Central memory CD8-positive, alpha-beta T cell (primary cell): Measurements from ENCODE around the gene CCDC192.
A peak's percentile ranks its signal among the peaks of the same experiment; 100 is the strongest.

Experiments
- ATAC-seq: fragments of 150-1000 bp; cut with Tn5 transposase; replicated peaks from 2 replicates; pipeline ENCODE4 v1.10.0; 2022; ENCODE audit warnings: mild to moderate bottlenecking, moderate FRiP score, moderate number of reproducible peaks; ENCODE audit not compliant: poor library complexity, severe bottlenecking; ENCODE audit errors: extremely low read depth
- DNase-seq, 2 donors: peaks; one replicate each; pipeline ENCODE4 v3.0.0; 2021; ENCODE audit warnings: low spot score in 2 of 2
- H3K27ac Mint-ChIP-seq: one replicate; pipeline ENCODE4 v1.8.0; 2022; ENCODE audit warnings: low read depth, mild to moderate bottlenecking, moderate library complexity, mixed read lengths
- H3K27me3 Mint-ChIP-seq: one replicate; pipeline ENCODE4 v1.8.0; 2022; ENCODE audit warnings: mixed read lengths
- H3K36me3 Mint-ChIP-seq: one replicate; pipeline ENCODE4 v1.8.0; 2022; ENCODE audit warnings: mild to moderate bottlenecking, moderate library complexity, mixed read lengths; ENCODE audit not compliant: insufficient read depth
- H3K4me1 Mint-ChIP-seq: one replicate; pipeline ENCODE4 v1.8.0; 2022; ENCODE audit warnings: mixed read lengths
- H3K4me3 Mint-ChIP-seq: one replicate; pipeline ENCODE4 v1.8.0; 2022; ENCODE audit warnings: mild to moderate bottlenecking, moderate library complexity, mixed read lengths
- H3K9me3 Mint-ChIP-seq: one replicate; pipeline ENCODE4 v1.8.0; 2022; ENCODE audit warnings: mixed read lengths

Gene CCDC192

GRCh38 chr5:127934791-127935256 lies 231.6 kb downstream of the CCDC192 start:
- Mint-ChIP-seq H3K9me3 (no peaks in the 10 kb centered on the region), H3K27me3 (no peaks in the 10 kb centered on the region), H3K27ac (no peak overlapping the region), H3K4me3 (no peak overlapping the region), H3K36me3 (no peaks in the 10 kb centered on the region), H3K4me1 (peaks cover 9% of the 10 kb centered on the region)
- DNase-seq (no peak), ATAC-seq (no peak)

DNA sequence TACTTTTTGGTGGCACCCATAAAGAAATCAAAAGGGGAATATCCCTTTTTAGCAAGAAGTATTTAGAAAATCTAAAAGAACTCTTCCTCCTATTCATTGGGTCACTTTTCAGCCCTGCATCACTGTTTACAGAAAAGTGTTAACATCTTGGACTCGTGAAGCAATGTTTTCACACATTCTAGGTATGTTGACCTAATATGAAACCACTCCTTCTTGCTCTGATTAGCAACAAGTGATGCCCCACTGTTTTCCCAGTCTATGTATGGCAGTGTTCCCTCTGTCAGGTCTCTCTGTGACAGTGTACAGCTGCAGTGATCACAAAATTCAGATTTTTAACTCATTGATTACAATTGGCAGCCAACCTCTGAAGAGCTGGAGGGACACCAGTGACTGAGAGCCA lies 232.2 kb downstream of the CCDC192 start:
- Mint-ChIP-seq H3K27ac (no peak overlapping the region), H3K27me3 (no peaks in the 10 kb centered on the region), H3K4me1 (peaks cover 9% of the 10 kb centered on the region), H3K9me3 (no peaks in the 10 kb centered on the region), H3K36me3 (no peaks in the 10 kb centered on the region), H3K4me3 (no peak overlapping the region)
- no peak for ATAC-seq
- no peak for DNase-seq

DNA sequence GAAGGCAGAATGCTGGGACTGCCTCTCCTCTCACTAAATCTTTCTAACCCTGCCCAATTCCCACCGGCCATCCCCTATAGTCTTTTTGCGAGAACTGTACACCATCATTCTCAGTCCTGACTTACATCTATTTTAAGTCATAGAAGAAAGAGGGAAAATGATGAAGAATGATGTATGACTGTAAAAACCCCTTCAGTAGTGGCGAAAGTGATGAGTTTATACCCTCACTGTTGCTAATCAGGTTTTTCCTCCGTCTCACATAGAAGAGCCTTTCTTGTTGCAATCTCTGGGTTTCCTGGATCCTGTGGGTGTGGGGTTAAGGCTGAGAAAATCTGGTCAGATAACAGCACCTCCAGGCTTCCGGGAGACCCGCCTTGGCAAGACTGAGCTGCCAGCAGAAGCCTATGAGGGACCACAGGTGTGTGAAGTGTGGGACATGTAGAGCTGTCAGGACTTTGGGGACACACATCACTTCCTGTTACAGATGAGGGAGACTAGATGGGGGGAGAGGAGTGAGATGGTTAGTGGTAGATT lies 233.3 kb downstream of the CCDC192 start:
- Mint-ChIP-seq H3K9me3 (no peaks in the 10 kb centered on the region), H3K4me3 (peak overlapping the region; percentile 36), H3K36me3 (no peaks in the 10 kb centered on the region), H3K27ac (peak overlapping the region; percentile 77), H3K4me1 (peaks cover 9% of the 10 kb centered on the region), H3K27me3 (no peaks in the 10 kb centered on the region)
- DNase-seq (peak in 1 of 2 donors; percentile 40), ATAC-seq (peak; percentile 88)

- Mint-ChIP-seq H3K4me3 (no peak overlapping the region), H3K36me3 (no peaks in the 10 kb centered on the region), H3K9me3 (no peaks in the 10 kb centered on the region), H3K27me3 (no peaks in the 10 kb centered on the region), H3K27ac (no peak overlapping the region), H3K4me1 (peaks cover 9% of the 10 kb centered on the region)
- ATAC-seq, result no peak
- no peak for DNase-seq
These were observed 235.6 kb downstream of the CCDC192 start for GRCh38 chr5:127938746-127939145.

DNA sequence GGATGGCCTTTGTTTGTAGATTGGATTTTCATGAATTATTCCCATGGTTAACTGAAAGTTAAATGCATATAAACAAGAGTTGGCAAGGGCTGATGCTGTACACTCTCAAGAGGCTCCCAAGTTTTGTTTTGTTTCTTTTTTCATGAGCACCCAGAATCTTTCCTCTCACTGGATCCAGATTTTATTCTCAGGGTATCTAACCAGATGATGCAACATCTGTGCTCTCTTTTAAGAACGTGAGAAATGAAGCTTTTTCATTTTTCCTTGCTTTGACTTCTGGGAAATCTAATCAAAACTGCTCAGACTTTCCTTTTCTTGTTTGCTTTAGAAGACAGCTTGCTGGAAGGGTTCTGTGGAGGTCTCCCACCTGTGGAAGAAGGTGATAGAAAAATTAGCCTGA lies 237.7 kb downstream of the CCDC192 start:
- H3K36me3 Mint-ChIP-seq, result no peaks in the 10 kb centered on the region

GRCh38 chr5:127941646-127942045 lies 238.5 kb downstream of the CCDC192 start:
- Mint-ChIP-seq H3K4me3 (no peak overlapping the region), H3K27ac (no peak overlapping the region), H3K4me1 (peaks cover 3% of the 10 kb centered on the region), H3K27me3 (no peaks in the 10 kb centered on the region), H3K9me3 (no peaks in the 10 kb centered on the region), H3K36me3 (no peaks in the 10 kb centered on the region)
- ATAC-seq (no peak), DNase-seq (no peak)

More for the DNA sequence above, 237.7 kb downstream of the CCDC192 start:
- Mint-ChIP-seq H3K4me1 (peaks cover 9% of the 10 kb centered on the region), H3K27ac (no peak overlapping the region), H3K27me3 (no peaks in the 10 kb centered on the region), H3K4me3 (no peak overlapping the region), H3K9me3 (no peaks in the 10 kb centered on the region)
- ATAC-seq (no peak), DNase-seq (no peak)

- Mint-ChIP-seq H3K27ac (no peak overlapping the region), H3K27me3 (no peaks in the 10 kb centered on the region), H3K4me1 (no peaks in the 10 kb centered on the region), H3K36me3 (no peaks in the 10 kb centered on the region), H3K9me3 (no peaks in the 10 kb centered on the region), H3K4me3 (no peak overlapping the region)
- DNase-seq (no peak), ATAC-seq (no peak)
These were observed 239.3 kb downstream of the CCDC192 start for GRCh38 chr5:127942246-127943060.

- no peaks in the 10 kb centered on the region for H3K27me3 Mint-ChIP-seq
These were observed 239.8 kb downstream of the CCDC192 start for GRCh38 chr5:127943061-127943371.

GRCh38 chr5:127944125-127944524 lies 240.9 kb downstream of the CCDC192 start:
- H3K36me3 Mint-ChIP-seq, result no peaks in the 10 kb centered on the region
- H3K27ac Mint-ChIP-seq, result no peak overlapping the region
- H3K4me3 Mint-ChIP-seq, result no peak overlapping the region
- ATAC-seq (no peak), DNase-seq (no peak)
- no peaks in the 10 kb centered on the region for H3K27me3 Mint-ChIP-seq
- H3K4me1 Mint-ChIP-seq, result no peaks in the 10 kb centered on the region
- H3K9me3 Mint-ChIP-seq, result no peaks in the 10 kb centered on the region

More at GRCh38 chr5:127943061-127943371, 239.8 kb downstream of the CCDC192 start:
- Mint-ChIP-seq H3K4me1 (no peaks in the 10 kb centered on the region), H3K9me3 (no peaks in the 10 kb centered on the region), H3K27ac (no peak overlapping the region), H3K36me3 (no peaks in the 10 kb centered on the region), H3K4me3 (no peak overlapping the region)
- no peak for ATAC-seq
- DNase-seq, result no peak

GRCh38 chr5:127947941-127948340 lies 244.8 kb downstream of the CCDC192 start:
- no peak for ATAC-seq
- no peaks in the 10 kb centered on the region for H3K36me3 Mint-ChIP-seq
- H3K4me3 Mint-ChIP-seq, result no peak overlapping the region
- no peak overlapping the region for H3K27ac Mint-ChIP-seq
- H3K27me3 Mint-ChIP-seq, result no peaks in the 10 kb centered on the region
- no peaks in the 10 kb centered on the region for H3K4me1 Mint-ChIP-seq
- no peaks in the 10 kb centered on the region for H3K9me3 Mint-ChIP-seq
- DNase-seq, result no peak

- ATAC-seq (no peak), DNase-seq (no peak)
- H3K9me3 Mint-ChIP-seq, result no peaks in the 10 kb centered on the region
- H3K4me3 Mint-ChIP-seq, result no peak overlapping the region
- H3K4me1 Mint-ChIP-seq, result no peaks in the 10 kb centered on the region
- no peaks in the 10 kb centered on the region for H3K27me3 Mint-ChIP-seq
- H3K36me3 Mint-ChIP-seq, result peaks cover 3% of the 10 kb centered on the region
- no peak overlapping the region for H3K27ac Mint-ChIP-seq
These were observed 247.7 kb downstream of the CCDC192 start for GRCh38 chr5:127950707-127951391.

- Mint-ChIP-seq H3K27ac (no peak overlapping the region), H3K9me3 (no peaks in the 10 kb centered on the region), H3K4me3 (no peak overlapping the region), H3K27me3 (no peaks in the 10 kb centered on the region), H3K4me1 (no peaks in the 10 kb centered on the region), H3K36me3 (peaks cover 3% of the 10 kb centered on the region)
- ATAC-seq (no peak), DNase-seq (no peak)
These were observed 248.6 kb downstream of the CCDC192 start for GRCh38 chr5:127951791-127952190.

DNA sequence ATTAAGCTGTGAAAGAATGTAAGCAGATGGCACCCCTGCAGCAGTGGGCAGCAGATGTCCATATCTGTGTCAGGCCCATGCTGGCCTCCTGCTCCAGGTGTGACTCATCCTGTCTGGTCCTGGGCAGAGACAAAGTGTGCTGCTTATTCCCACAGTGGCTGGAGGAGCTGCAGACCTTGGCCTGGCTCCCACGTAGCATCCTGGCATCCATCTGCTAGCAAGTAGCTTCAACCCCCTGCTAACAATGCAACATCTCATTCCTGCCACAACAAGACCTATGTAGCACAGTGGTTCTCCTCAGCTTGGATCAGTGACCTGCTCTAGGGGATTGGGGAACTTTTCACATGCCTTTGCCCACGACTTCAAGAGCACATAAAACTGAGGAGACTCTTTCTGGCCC lies 254.0 kb downstream of the CCDC192 start:
- H3K9me3 Mint-ChIP-seq, result no peaks in the 10 kb centered on the region
- peaks cover 13% of the 10 kb centered on the region for H3K4me1 Mint-ChIP-seq
- H3K27ac Mint-ChIP-seq, result no peak overlapping the region
- DNase-seq (no peak), ATAC-seq (no peak)
- peaks cover 3% of the 10 kb centered on the region for H3K36me3 Mint-ChIP-seq
- no peaks in the 10 kb centered on the region for H3K27me3 Mint-ChIP-seq
- no peak overlapping the region for H3K4me3 Mint-ChIP-seq
